ENCODE results near the gene SUSD1. TPM values are rescaled to one million over a fixed set of nuclear protein-coding genes. Genes with fewer than 3 reads are reported as not detected.

The SUSD1 gene
- total RNA-seq, 1 experiment from 2014 or later, result 14.5 TPM

- H3K27me3 ChIP-seq (ENCODE audit: low read length), result no peaks in the 10 kb centered on the region
- no peak overlapping the region for H2AFZ ChIP-seq (ENCODE audit: low read length)
- H4K20me1 ChIP-seq (ENCODE audit: insufficient read depth, low read depth, low read length), result no peaks in the 10 kb centered on the region
- H3K4me1 ChIP-seq (ENCODE audit: low read length), result no peaks in the 10 kb centered on the region
- H3K27ac ChIP-seq (ENCODE audit: low read length), result no peak overlapping the region
- H3K9me3 ChIP-seq (ENCODE audit: low read length), result no peaks in the 10 kb centered on the region
- H3K9ac ChIP-seq (ENCODE audit: low read length), result no peak overlapping the region
- no peaks in the 10 kb centered on the region for H3K79me2 ChIP-seq (ENCODE audit: low read length)
- DNase-seq, result no peak
- H3K9me2 ChIP-seq (replicated peaks; ENCODE audit: insufficient read depth, low read length), result no peaks in the 10 kb centered on the region
- no peak overlapping the region for H3K4me2 ChIP-seq (ENCODE audit: low read depth, low read length, poor library complexity, severe bottlenecking)
- H3K4me3 ChIP-seq (ENCODE audit: low read length), result no peak overlapping the region
- no peaks in the 10 kb centered on the region for H3K36me3 ChIP-seq (ENCODE audit: insufficient read depth, low read length)
These were observed 126.0 kb downstream of the SUSD1 start for GRCh38 chr9:112048924-112049691.

DNA sequence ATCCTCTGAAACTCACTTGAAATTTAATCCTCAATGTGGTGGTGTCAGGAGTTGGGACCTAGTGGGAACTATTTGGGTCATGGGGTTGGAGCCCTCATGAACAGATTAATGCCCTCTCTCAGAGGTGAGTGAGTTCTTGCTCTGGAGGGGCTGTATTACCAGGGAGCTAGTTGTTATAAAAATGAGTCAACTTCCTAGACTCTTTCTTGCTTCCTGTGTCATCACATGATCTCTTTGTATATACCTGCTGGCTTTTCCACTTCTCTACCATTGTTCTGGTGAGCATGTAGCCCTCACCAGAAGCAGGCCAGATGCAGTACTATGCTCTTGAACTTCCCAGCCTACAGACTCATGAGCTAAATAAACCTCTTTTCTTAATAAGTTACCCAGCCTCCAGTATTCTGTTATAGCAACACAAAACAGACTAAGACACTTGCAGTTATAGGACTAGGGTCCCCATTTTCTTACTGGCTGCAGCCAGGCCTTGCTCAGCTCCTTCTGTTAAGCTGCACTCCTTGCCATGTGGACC is 127.5 kb downstream of the SUSD1 start:
- no peak overlapping the region for H3K9ac ChIP-seq (ENCODE audit: low read length)

GRCh38 chr9:112046181-112046580 is 128.9 kb downstream of the SUSD1 start:
- H3K4me2 ChIP-seq (ENCODE audit: low read depth, low read length, poor library complexity, severe bottlenecking), result no peak overlapping the region
- H3K4me1 ChIP-seq (ENCODE audit: low read length), result no peaks in the 10 kb centered on the region
- no peaks in the 10 kb centered on the region for H3K27me3 ChIP-seq (ENCODE audit: low read length)
- no peak overlapping the region for H3K27ac ChIP-seq (ENCODE audit: low read length)
- no peaks in the 10 kb centered on the region for H3K79me2 ChIP-seq (ENCODE audit: low read length)
- no peaks in the 10 kb centered on the region for H3K9me2 ChIP-seq (replicated peaks; ENCODE audit: insufficient read depth, low read length)
- DNase-seq, result no peak
- H3K4me3 ChIP-seq (ENCODE audit: low read length), result no peak overlapping the region
- H2AFZ ChIP-seq (ENCODE audit: low read length), result no peak overlapping the region
- no peaks in the 10 kb centered on the region for H3K9me3 ChIP-seq (ENCODE audit: low read length)
- no peaks in the 10 kb centered on the region for H4K20me1 ChIP-seq (ENCODE audit: insufficient read depth, low read depth, low read length)
- no peaks in the 10 kb centered on the region for H3K36me3 ChIP-seq (ENCODE audit: insufficient read depth, low read length)
- no peak overlapping the region for H3K9ac ChIP-seq (ENCODE audit: low read length)

More for the DNA sequence above, 127.5 kb downstream of the SUSD1 start:
- no peaks in the 10 kb centered on the region for H3K79me2 ChIP-seq (ENCODE audit: low read length)
- no peak overlapping the region for H3K4me3 ChIP-seq (ENCODE audit: low read length)
- no peak overlapping the region for H2AFZ ChIP-seq (ENCODE audit: low read length)
- H4K20me1 ChIP-seq (ENCODE audit: insufficient read depth, low read depth, low read length), result no peaks in the 10 kb centered on the region
- no peaks in the 10 kb centered on the region for H3K36me3 ChIP-seq (ENCODE audit: insufficient read depth, low read length)
- no peak overlapping the region for H3K4me2 ChIP-seq (ENCODE audit: low read depth, low read length, poor library complexity, severe bottlenecking)
- no peaks in the 10 kb centered on the region for H3K4me1 ChIP-seq (ENCODE audit: low read length)
- DNase-seq, result no peak
- H3K27ac ChIP-seq (ENCODE audit: low read length), result no peak overlapping the region
- H3K27me3 ChIP-seq (ENCODE audit: low read length), result no peaks in the 10 kb centered on the region
- H3K9me3 ChIP-seq (ENCODE audit: low read length), result no peaks in the 10 kb centered on the region
- H3K9me2 ChIP-seq (replicated peaks; ENCODE audit: insufficient read depth, low read length), result no peaks in the 10 kb centered on the region

DNA sequence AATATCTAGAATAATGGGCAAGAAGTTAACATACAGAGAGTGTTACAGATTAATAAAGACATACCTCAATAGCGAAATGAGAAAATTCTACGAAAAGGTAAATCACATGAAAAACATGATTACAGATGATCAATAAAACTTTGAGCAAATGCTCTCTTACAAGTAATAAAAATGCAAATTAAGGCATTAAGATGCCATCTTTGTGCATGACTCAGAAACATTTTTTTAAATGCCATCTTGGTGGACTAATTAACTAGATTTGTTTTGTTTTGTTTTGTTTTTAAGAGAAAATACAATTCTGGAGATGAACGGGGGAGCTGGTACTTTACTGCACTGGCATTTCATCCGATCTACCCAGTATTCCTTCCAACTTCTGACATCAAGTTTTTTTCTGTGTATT is 130.2 kb downstream of the SUSD1 start:
- no peak overlapping the region for H3K9ac ChIP-seq (ENCODE audit: low read length)
- no peaks in the 10 kb centered on the region for H3K9me2 ChIP-seq (replicated peaks; ENCODE audit: insufficient read depth, low read length)
- no peak overlapping the region for H3K4me3 ChIP-seq (ENCODE audit: low read length)
- no peaks in the 10 kb centered on the region for H3K27me3 ChIP-seq (ENCODE audit: low read length)
- no peak overlapping the region for H3K4me2 ChIP-seq (ENCODE audit: low read depth, low read length, poor library complexity, severe bottlenecking)
- H2AFZ ChIP-seq (ENCODE audit: low read length), result no peak overlapping the region
- no peak overlapping the region for H3K27ac ChIP-seq (ENCODE audit: low read length)
- H3K36me3 ChIP-seq (ENCODE audit: insufficient read depth, low read length), result no peaks in the 10 kb centered on the region
- H3K9me3 ChIP-seq (ENCODE audit: low read length), result no peaks in the 10 kb centered on the region
- no peak for DNase-seq
- no peaks in the 10 kb centered on the region for H4K20me1 ChIP-seq (ENCODE audit: insufficient read depth, low read depth, low read length)
- peaks cover 4% of the 10 kb centered on the region; the same call in 1 of the 2 replicates for H3K4me1 ChIP-seq (ENCODE audit: low read length)
- no peaks in the 10 kb centered on the region for H3K79me2 ChIP-seq (ENCODE audit: low read length)

DNA sequence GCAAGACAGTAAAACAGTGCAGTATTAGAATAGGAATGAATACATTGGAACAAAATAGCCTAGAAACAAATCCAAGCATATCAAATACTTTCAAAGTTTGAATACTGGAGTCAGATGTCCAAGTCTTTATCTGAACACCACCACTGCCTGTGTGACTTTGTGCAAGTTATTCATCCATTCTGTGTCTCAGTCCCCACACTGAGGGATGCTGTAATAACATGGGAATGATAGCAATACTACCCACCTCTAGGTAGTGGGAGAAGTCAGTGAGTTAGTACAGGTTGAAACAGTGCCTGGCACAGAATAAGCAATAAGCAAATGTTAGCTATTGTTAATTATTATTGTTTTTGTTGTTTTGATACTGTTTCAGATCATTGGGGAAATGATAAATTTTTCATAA is 130.9 kb downstream of the SUSD1 start:
- H3K4me3 ChIP-seq (ENCODE audit: low read length), result no peak overlapping the region
- no peaks in the 10 kb centered on the region for H3K79me2 ChIP-seq (ENCODE audit: low read length)
- H3K9ac ChIP-seq (ENCODE audit: low read length), result no peak overlapping the region
- DNase-seq, result no peak
- H3K4me2 ChIP-seq (ENCODE audit: low read depth, low read length, poor library complexity, severe bottlenecking), result no peak overlapping the region
- H3K27me3 ChIP-seq (ENCODE audit: low read length), result no peaks in the 10 kb centered on the region
- H3K36me3 ChIP-seq (ENCODE audit: insufficient read depth, low read length), result no peaks in the 10 kb centered on the region
- H3K4me1 ChIP-seq (ENCODE audit: low read length), result peaks cover 4% of the 10 kb centered on the region; the same call in 1 of the 2 replicates
- no peak overlapping the region for H3K27ac ChIP-seq (ENCODE audit: low read length)
- H4K20me1 ChIP-seq (ENCODE audit: insufficient read depth, low read depth, low read length), result no peaks in the 10 kb centered on the region
- H3K9me3 ChIP-seq (ENCODE audit: low read length), result no peaks in the 10 kb centered on the region
- no peaks in the 10 kb centered on the region for H3K9me2 ChIP-seq (replicated peaks; ENCODE audit: insufficient read depth, low read length)
- H2AFZ ChIP-seq (ENCODE audit: low read length), result no peak overlapping the region

- no peaks in the 10 kb centered on the region for H3K27me3 ChIP-seq (ENCODE audit: low read length)
- peaks cover 5% of the 10 kb centered on the region; the same call in 1 of the 2 replicates for H3K4me1 ChIP-seq (ENCODE audit: low read length)
- H3K4me2 ChIP-seq (ENCODE audit: low read depth, low read length, poor library complexity, severe bottlenecking), result no peak overlapping the region
- DNase-seq, result no peak
- no peaks in the 10 kb centered on the region for H3K9me2 ChIP-seq (replicated peaks; ENCODE audit: insufficient read depth, low read length)
- no peaks in the 10 kb centered on the region for H3K36me3 ChIP-seq (ENCODE audit: insufficient read depth, low read length)
- no peaks in the 10 kb centered on the region for H3K79me2 ChIP-seq (ENCODE audit: low read length)
- H3K9ac ChIP-seq (ENCODE audit: low read length), result no peak overlapping the region
- no peaks in the 10 kb centered on the region for H4K20me1 ChIP-seq (ENCODE audit: insufficient read depth, low read depth, low read length)
- no peaks in the 10 kb centered on the region for H3K9me3 ChIP-seq (ENCODE audit: low read length)
- no peak overlapping the region for H3K4me3 ChIP-seq (ENCODE audit: low read length)
- no peak overlapping the region for H2AFZ ChIP-seq (ENCODE audit: low read length)
- no peak overlapping the region for H3K27ac ChIP-seq (ENCODE audit: low read length)
These were observed 131.7 kb downstream of the SUSD1 start for GRCh38 chr9:112043423-112043822.

- no peak overlapping the region for H2AFZ ChIP-seq (ENCODE audit: low read length)
- no peak overlapping the region for H3K4me2 ChIP-seq (ENCODE audit: low read depth, low read length, poor library complexity, severe bottlenecking)
- H3K9ac ChIP-seq (ENCODE audit: low read length), result no peak overlapping the region
- no peaks in the 10 kb centered on the region for H3K27me3 ChIP-seq (ENCODE audit: low read length)
- no peaks in the 10 kb centered on the region for H4K20me1 ChIP-seq (ENCODE audit: insufficient read depth, low read depth, low read length)
- no peaks in the 10 kb centered on the region for H3K9me2 ChIP-seq (replicated peaks; ENCODE audit: insufficient read depth, low read length)
- no peak overlapping the region for H3K27ac ChIP-seq (ENCODE audit: low read length)
- no peak for DNase-seq
- H3K79me2 ChIP-seq (ENCODE audit: low read length), result no peaks in the 10 kb centered on the region
- peaks cover 11% of the 10 kb centered on the region for H3K4me1 ChIP-seq (ENCODE audit: low read length)
- no peaks in the 10 kb centered on the region for H3K36me3 ChIP-seq (ENCODE audit: insufficient read depth, low read length)
- no peak overlapping the region for H3K4me3 ChIP-seq (ENCODE audit: low read length)
- H3K9me3 ChIP-seq (ENCODE audit: low read length), result no peaks in the 10 kb centered on the region
These were observed 132.3 kb downstream of the SUSD1 start for GRCh38 chr9:112042769-112043168.

DNA sequence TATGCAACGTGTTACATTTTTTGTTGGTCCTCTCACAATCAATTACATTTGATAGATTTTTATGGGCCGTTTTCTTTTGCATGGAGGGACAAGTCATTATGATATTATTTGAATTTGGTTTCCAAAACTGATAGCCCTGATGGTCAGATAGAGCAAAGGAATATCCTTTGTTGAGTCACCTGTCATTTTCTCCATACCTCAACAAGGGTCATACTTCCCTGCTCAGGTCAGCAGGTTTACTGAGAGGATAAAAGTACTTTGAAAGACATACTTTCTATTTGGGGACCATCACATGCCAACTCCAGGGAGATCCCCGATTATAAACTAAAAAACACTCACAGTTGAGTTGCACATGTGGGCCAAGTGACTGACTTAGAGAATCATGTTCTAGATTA is 132.9 kb downstream of the SUSD1 start:
- H3K4me2 ChIP-seq (ENCODE audit: low read depth, low read length, poor library complexity, severe bottlenecking), result no peak overlapping the region
- H3K36me3 ChIP-seq (ENCODE audit: insufficient read depth, low read length), result no peaks in the 10 kb centered on the region
- peaks cover 16% of the 10 kb centered on the region for H3K4me1 ChIP-seq (ENCODE audit: low read length)
- no peaks in the 10 kb centered on the region for H3K9me2 ChIP-seq (replicated peaks; ENCODE audit: insufficient read depth, low read length)
- no peak for DNase-seq
- no peaks in the 10 kb centered on the region for H3K79me2 ChIP-seq (ENCODE audit: low read length)
- no peaks in the 10 kb centered on the region for H3K9me3 ChIP-seq (ENCODE audit: low read length)
- H3K4me3 ChIP-seq (ENCODE audit: low read length), result no peak overlapping the region
- no peak overlapping the region for H2AFZ ChIP-seq (ENCODE audit: low read length)
- no peak overlapping the region for H3K9ac ChIP-seq (ENCODE audit: low read length)
- H3K27ac ChIP-seq (ENCODE audit: low read length), result no peak overlapping the region
- no peaks in the 10 kb centered on the region for H3K27me3 ChIP-seq (ENCODE audit: low read length)
- H4K20me1 ChIP-seq (ENCODE audit: insufficient read depth, low read depth, low read length), result no peaks in the 10 kb centered on the region

Data from Karpas-422 (cell line).